Fibroblast of skin of left biceps (primary cell): Measurements from ENCODE around the gene PON2.

Experiments
- DNase-seq, 2 experiments: peaks; one replicate each; pipeline ENCODE4 v3.0.0-alpha.2; 2013; ENCODE audit warnings: low read depth in 2 of 2

Gene PON2

DNA sequence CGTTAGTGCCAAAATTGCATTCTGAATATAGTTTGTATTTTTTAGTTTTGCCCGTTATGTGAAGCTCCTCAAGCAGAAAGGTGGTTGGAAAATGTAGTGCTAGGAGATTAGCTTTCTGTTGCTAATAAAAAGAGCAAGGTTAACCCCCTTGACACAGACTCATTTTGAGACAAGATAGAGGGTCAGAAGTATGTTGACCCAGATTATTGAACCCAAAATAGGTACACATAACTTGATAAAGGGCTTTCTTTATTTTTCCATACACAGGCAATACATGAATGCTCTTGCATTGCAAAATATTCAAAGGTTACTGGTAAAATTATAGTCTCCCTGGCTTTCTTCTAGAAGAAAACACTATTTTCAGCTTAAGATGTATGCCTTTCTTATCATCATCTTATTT is 10.0 kb upstream of the PON2 start:
- no peak for DNase-seq

DNA sequence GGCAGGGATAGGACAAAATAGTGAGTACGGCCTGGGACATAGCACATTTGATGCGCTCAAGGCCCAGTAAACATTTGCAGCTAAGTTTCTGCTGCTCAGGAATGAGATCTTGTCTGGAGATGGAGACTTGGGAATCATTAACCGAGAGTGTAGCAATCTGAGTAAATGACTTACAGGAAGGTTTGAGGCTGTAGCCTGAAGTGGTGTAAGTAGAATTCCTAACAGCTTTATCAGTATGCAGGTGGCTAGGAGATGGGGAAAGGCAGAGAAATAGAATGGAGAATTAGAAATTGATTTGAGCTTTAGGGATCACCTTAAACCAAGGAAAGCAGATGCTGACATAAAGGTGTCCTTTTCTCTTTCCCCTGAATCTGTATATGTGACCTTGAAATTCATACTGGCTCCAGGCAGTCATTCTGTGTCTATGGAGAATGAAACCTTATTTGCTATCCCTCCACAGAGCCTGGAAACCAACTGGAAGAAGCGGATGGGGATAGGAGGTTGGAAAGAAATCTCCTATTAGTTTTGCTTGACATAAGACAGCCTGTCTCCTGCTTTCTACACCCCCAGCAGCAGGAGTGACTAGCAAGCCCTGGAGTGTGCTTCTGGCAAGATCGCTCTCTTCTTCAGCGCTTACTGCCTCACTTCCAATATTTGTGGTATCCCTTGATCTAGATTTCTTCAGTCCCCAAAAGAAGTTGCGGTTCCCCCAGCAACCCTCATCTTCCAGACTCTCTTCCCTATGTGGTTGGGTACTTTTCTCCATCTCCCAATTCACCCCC is 6.4 kb upstream of the PON2 start:
- DNase-seq, result no peak

- no peak for DNase-seq
These were observed 5.7 kb upstream of the PON2 start for GRCh38 chr7:95440394-95441038.

GRCh38 chr7:95436407-95436806 is 1.6 kb upstream of the PON2 start:
- no peak for DNase-seq

DNA sequence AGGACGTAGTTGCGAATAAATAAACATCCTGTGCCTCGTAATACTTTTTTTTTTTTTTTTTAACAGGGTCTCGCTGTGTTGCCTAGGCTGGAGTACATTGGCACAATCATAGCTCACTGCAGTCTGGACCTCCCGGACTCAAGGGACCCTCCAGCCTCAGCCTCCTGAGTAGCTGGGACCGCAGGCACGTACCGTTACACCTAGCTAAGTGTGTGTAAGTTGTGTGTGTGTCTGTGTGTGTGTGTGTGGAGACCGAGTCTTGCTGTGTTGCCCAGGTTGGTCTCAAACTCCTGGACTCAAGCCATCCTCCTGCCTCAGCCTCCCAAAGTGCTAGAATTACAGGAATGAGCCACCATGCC is 573 bp upstream of the PON2 start:
- no peak for DNase-seq

DNA sequence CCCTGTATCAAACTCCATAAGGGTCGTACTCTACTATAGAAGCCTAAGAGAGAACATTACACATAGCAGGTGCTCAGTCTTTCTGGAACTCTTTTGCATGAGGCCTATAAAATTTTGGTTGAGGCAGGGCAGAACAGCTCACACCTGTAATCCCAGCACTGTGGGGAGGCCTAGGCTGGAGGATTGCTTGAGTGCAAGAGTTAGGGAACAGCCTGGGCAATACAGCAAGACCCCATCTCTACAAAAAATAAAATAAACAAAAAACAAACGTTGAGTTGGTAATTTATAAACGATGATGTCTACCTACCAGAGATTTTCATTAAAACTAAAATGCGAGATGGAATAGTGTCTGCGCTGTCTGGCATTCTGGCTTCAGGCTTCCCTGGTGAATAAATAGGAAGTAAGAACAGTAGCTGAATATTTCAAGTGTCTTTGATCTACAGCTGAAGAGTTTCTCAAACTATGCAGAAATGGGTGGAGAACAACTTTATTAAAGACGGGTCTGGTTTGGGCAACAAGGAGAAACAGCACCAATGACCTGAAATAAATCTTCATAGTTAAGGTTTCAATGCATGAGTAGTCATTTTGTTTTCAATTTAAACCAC is 774 bp downstream of the PON2 start:
- DNase-seq, result no peak

DNA sequence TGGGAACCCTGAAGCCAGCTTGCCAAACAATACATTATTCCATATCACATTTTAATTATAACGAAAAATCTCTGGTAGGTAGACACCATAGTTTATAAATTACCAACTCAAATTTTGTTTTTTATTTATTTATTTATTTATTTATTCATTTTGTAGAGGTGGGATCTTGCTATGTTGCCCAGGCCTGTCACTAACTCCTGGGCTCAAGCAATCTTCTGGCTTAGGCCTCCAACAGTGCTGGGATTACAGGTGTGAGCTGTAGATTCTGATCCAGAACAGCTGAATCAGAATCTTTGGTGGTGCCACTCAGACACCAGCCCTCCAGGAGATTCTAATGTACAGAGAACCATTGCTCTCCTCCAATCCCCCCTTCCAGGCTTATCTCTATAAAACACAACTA is 1.7 kb downstream of the PON2 start:
- no peak for DNase-seq

- DNase-seq, result no peak
These were observed 2.2 kb downstream of the PON2 start for GRCh38 chr7:95432606-95433005.

GRCh38 chr7:95430864-95431263 is 4.0 kb downstream of the PON2 start:
- DNase-seq, result no peak

DNA sequence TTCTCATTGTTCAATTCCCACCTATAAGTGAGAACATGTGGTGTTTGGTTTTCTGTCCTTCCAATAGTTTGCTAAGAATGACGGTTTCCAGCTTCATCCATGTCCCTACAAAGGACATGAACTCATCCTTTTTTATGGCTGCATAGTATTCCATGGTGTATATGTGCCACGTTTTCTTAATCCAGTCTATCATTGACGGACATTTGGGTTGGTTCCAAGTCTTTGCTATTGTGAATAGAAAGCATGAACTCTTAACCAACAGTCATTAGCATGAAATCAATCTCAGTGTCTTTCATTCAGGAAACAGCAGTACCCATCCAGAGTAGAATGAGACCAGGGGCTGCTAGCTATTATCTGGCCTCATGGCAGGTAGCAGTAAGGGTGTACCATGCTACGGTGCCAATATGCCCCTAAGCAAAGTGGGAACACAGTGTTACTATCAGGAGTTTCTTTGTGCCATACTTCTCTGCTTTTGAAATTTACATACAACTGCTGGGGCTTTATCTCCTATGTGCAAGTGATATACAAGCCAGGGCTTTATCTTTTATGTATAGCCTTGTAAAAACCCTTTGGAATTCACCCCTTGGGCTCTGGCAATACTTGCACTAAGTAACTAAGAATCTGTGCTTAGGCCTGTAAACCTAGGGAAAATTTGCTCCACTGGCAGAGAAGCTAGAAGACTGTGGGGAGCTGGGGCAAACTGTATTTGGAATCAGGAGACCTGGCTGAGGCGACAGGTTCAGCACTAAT is 5.4 kb downstream of the PON2 start:
- DNase-seq, result no peak

- no peak for DNase-seq
These were observed 6.8 kb downstream of the PON2 start for GRCh38 chr7:95427914-95428516.

DNA sequence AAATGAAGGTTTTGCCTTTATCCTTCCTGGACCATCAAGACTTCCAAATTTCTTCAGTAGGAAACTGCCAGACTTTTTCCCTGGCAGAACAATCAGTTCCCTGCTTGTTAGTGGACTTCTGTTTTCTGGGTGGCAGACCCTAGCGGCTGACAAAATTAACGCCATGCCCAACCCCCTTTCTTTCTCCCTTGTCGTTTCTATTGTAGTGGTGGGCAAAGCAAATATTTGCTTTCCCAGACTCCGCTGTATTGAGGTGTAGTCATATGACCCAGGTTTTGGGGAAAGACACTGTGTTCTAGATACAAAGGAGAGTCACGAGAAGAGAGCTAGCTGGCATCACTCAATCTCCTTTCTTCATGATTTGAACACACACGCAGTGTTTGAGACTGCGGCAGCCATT is 7.7 kb downstream of the PON2 start:
- DNase-seq, result no peak

- no peak for DNase-seq
These were observed 9.1 kb downstream of the PON2 start for GRCh38 chr7:95425694-95426093.

- DNase-seq, result peak in 1 of 2 experiments; percentile 18
These were observed 10.1 kb downstream of the PON2 start for GRCh38 chr7:95424716-95425115.

DNA sequence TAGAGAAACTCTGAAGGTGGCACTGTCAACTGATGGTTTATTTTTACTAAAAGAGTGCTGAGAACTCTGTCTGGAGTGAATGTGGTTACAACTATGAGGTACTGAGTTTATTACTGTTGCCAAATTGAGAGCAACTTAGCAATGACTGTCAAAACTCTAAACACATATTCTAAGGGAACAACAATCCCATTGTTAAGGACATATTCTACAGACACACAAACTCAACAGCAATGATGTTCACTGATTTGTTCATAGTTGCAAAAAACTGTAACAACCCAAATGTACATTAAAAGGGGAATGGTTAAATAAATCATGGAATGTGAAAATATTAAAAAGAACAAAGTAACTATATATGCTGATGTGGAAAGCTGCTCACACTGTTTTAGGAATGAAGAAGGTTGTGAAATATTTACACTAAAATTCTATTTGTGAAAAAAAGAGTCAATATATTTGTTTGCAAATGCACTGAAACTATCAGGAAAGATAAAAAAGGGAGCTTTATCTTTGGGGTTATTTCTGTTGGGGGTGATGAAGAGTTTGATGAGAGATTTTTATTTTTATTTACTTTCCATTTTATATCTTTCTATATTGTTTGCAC is 12.9 kb downstream of the PON2 start:
- no peak for DNase-seq

- peak in 1 of 2 experiments; percentile 28 for DNase-seq
These were observed 13.6 kb downstream of the PON2 start for GRCh38 chr7:95421000-95421846.

GRCh38 chr7:95412075-95412474 is 22.8 kb downstream of the PON2 start:
- DNase-seq, result no peak

DNA sequence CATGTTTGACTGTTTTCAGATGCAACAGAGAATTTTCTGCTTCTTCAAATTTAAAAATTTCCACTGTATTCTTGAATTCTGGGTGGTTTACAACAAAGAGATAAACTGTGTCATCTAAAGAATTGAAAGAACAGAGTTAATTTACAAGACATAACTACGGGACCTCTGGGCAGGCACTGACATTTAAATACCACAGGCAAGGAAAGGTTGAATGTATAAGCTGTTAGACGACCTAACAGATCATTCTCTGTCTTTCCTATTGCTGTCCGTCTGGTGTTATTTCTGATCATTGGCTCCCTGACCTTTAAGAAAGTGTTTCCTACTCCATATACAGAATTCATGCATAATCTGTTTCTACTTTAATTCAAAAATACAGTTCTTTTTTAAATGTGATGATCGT is 23.2 kb downstream of the PON2 start:
- DNase-seq, result no peak

DNA sequence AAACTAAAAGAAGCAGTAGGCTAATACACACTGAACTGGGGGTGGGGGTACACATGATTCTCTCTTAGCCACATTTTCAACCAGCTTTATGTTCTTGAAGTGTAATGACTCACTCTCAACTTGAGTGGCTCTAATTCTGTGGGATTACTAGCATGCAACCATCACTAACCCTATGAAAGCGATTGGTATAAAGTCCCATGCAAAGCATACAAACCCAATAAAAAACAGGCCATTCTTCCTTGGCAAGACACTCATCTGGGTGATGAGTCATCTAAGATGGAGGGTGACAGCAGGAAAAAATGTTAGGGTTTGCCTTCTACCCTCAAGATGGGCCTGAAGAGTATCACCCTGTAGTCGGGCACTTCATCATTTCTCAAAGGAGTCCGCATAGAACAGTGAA is 23.8 kb downstream of the PON2 start:
- DNase-seq, result no peak

- no peak for DNase-seq
These were observed 27.1 kb downstream of the PON2 start for GRCh38 chr7:95407751-95408150.

GRCh38 chr7:95405800-95406199 is 29.0 kb downstream of the PON2 start:
- DNase-seq, result no peak
